T-helper 1 cell (primary cell): ENCODE measurements around the gene CHRM4.
"Not testable (repeated sequence)": the region's sequence is repeated elsewhere in the genome, so short reads cannot be mapped to it uniquely, and the experiment has no call there.

ENCODE experiments used
- DNase-seq, 5 donors: peaks; one replicate each; pipeline ENCODE4 v3.0.0-alpha.2; 2012 to 2020

Gene CHRM4

GRCh38 chr11:46381819-46382645 lies 9.5 kb downstream of the CHRM4 start:
- no peak for DNase-seq

- no peak for DNase-seq
Measured at GRCh38 chr11:46381048-46381818, 10.3 kb downstream of the CHRM4 start, which contains the start of gene MDK. Gene MDK (plus strand): TSS chr11:46381669. CDS start chr11:46382058, 389 bp downstream.

- DNase-seq, result peak; percentile 33 to 52 (median 42)
Measured at GRCh38 chr11:46380340-46381047, 11.1 kb downstream of the CHRM4 start.

- DNase-seq, result not testable (repeated sequence)
Measured at GRCh38 chr11:46379482-46380293, 11.9 kb downstream of the CHRM4 start.

- no peak for DNase-seq
Measured at GRCh38 chr11:46378811-46379481, 12.6 kb downstream of the CHRM4 start.

DNA sequence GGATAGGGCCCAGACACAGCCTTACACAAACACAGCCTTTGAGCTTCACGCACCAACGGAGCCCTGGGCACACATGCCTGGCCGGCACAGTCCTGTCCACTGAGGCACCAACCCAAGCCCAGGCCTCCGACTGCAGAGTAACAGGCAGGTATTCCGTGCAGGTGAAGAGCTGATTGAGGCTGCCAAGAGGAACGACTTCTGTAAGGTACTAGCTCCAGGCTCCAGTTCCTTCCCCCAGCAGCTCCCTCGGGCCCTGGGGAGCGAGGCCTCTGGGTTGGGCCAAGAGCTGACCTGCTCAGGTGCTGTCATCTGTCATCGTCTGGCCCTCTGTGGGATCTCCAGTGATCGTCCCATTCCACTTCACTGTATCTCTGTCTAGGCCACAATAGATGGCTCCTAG lies 13.3 kb downstream of the CHRM4 start:
- no peak for DNase-seq

GRCh38 chr11:46377831-46378230 lies 13.7 kb downstream of the CHRM4 start:
- DNase-seq, result no peak

DNA sequence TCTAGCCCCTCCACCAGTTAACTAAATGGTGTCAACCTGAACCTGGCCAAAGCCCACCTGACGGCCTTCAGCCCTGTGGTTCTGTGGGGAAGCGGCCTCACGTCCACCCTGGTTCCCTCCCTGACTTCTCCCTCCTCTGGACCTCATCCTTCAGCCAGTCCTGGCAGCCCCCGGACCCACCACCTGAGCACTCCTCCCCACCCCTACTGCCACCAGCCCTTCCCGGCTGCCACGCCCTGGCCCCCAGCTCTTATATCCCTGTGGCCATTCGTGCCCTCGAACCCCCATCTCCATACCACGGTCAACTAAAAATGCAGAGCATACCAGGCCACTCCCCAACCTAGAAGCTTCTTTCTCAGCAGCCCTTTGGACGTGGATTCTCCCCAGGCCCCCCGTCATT lies 14.3 kb downstream of the CHRM4 start:
- DNase-seq, result no peak

- DNase-seq, result no peak
Measured at GRCh38 chr11:46376258-46377050, 15.1 kb downstream of the CHRM4 start.

- no peak for DNase-seq
Measured at GRCh38 chr11:46375392-46376101, 16.0 kb downstream of the CHRM4 start.

GRCh38 chr11:46374815-46375214 lies 16.8 kb downstream of the CHRM4 start:
- DNase-seq, result no peak

DNA sequence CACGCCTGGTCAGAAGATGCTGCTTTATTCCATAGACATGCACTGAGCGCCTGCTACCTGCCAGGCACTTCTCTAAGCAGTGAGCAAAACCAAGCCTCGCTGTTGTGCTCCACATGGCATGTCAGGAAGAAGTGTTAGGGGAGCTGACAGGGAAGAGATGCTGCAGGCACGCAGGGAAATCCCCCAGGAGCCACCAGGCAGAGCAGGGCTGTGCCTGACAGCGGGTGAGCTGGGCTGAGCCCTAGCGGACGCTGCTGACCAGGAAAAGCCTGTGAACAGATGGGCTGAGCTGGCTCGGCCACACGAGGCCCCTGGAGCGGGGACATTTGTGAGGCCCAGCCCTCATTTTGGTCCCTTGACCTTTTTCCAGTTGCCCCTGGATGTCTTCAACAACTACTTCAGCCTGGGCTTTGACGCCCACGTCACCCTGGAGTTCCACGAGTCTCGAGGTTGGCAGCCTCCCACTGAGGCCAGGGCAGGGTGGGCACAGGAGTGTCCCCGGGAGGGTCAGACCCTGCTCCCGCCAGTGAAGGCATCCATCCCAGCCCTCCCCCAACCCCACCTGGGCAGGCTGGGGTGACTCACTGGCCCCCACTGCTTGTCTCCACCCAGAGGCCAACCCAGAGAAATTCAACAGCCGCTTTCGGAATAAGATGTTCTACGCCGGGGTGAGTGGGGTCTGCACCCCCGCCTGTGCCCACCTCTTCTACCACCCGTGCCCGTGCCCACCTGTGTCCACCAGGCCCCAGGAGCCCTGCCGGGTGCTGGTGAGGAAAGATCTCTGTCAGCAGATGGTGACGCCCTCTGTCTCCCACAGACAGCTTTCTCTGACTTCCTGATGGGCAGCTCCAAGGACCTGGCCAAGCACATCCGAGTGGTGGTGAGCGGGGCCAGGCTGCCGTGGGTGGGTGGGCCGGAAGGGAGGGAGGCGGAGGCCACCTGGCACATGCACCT lies 17.5 kb downstream of the CHRM4 start:
- no peak for DNase-seq

DNA sequence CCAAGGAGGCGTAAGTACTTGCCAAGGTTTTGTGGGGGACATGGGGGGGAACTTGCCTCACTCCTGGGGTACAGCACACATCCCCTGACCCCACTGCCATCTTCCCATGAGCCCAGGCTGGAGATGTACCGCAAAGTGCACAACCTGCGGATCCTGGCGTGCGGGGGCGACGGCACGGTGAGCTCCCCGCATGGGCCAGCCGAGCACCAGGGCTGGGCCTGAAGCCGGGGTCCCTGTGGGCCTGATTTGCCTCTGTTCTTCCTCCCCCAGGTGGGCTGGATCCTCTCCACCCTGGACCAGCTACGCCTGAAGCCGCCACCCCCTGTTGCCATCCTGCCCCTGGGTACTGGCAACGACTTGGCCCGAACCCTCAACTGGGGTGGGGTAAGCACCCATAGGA lies 19.1 kb downstream of the CHRM4 start:
- DNase-seq, result not testable (repeated sequence)

GRCh38 chr11:46372086-46372485 lies 19.5 kb downstream of the CHRM4 start:
- no peak for DNase-seq

DNA sequence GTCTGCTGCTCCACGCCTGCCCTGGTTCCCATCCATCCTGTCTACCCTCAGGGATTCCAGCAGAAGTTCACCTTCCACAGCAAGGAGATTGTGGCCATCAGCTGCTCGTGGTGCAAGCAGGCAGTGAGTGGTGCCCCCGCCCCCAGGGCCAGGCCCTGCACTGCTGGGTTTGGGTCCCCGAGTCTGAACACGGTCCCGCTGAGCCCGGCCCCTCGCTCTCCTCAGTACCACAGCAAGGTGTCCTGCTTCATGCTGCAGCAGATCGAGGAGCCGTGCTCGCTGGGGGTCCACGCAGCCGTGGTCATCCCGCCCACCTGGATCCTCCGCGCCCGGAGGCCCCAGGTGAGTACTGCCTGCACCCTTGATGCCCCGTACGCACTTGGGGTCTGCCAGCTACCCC lies 20.3 kb downstream of the CHRM4 start:
- not testable (repeated sequence) for DNase-seq

DNA sequence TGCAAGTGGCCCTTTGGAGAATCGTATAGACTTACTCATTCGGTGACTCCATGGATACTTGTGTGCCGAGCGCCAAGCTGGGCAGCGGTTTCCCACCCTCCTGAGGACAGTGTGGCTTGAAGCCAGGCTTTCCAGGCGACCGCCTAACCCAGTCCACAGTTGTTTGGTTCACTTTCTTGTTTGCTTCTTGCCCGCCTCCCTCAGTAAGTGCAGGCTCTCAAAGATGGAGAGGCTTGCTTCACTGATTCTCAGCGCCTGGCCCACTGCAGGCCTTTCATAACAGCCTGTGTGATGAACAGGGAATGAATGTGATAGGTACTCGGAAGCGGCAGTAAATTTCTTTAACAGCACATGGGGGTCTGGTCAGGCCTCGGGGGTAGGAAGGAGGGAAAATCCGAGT lies 21.3 kb downstream of the CHRM4 start:
- DNase-seq, result no peak

GRCh38 chr11:46369458-46370152 lies 22.0 kb downstream of the CHRM4 start:
- DNase-seq, result peak in 2 of 5 donors; percentile 40 to 43

DNA sequence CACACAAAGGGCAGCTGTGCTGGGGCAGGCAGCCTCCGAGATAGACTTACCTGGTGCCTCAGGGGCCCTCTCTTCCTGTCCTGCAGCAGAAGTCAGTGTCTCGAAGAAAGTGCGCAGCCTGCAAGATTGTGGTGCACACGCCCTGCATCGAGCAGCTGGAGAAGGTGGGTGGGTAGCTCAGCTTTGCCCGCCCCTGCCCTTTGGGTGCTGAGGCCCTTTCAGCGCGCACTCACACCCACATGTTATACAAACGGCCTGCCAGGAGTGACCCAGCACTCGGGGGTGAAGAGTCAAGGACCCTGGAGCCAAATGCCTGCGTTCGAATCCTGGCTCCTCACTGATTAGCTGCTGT lies 23.7 kb downstream of the CHRM4 start:
- DNase-seq, result no peak
